ENCODE results near the gene MAP3K20.

- TF ChIP-seq CTCF (IDR thresholded peaks at IDR 0.05) (no peak), POLR2A (IDR thresholded peaks at IDR 0.05) (no peak)
Measured at GRCh38 chr2:173305303-173305702, 229.7 kb downstream of the MAP3K20 start.

Measured in thyroid gland (tissue), 4 donors.